B cell (primary cell): Measurements from ENCODE around the gene SMKR1.

Experiments
- EZH2 ChIP-seq: IDR thresholded peaks from 2 replicates; pipeline ENCODE4 v1.6.1; 2012; ENCODE audit warnings: borderline replicate concordance, low read depth, mild to moderate bottlenecking, moderate library complexity, low read length; ENCODE audit not compliant: insufficient read depth, poor library complexity, severe bottlenecking
- TF ChIP-seq, protein P1 (sequence below): fragments of 200-600 bp; IDR thresholded peaks from one replicate; pipeline ENCODE4 v1.8.0; 2022; ENCODE audit warnings: antibody characterized with exemption, mild to moderate bottlenecking

DNA sequence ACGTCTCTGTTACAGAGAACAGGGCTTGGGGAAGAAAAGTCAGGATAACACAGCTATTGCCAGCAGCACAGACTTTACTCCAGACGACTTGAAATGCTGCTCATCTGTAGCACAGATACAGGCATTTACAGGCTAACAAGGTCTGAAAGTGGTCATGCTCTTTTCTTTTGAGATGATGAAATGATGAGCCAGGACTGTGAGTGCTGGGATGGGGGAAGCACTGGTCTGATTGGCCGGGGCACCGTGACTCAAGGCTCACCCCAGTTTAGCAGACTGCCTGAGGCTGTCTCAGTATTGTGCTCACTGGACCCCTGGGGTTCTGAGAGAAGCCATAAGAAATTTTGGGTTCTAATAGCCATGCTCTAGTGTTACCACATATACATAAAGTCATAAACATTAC is 12.4 kb downstream of the SMKR1 start:
- TF ChIP-seq, protein P1, sequence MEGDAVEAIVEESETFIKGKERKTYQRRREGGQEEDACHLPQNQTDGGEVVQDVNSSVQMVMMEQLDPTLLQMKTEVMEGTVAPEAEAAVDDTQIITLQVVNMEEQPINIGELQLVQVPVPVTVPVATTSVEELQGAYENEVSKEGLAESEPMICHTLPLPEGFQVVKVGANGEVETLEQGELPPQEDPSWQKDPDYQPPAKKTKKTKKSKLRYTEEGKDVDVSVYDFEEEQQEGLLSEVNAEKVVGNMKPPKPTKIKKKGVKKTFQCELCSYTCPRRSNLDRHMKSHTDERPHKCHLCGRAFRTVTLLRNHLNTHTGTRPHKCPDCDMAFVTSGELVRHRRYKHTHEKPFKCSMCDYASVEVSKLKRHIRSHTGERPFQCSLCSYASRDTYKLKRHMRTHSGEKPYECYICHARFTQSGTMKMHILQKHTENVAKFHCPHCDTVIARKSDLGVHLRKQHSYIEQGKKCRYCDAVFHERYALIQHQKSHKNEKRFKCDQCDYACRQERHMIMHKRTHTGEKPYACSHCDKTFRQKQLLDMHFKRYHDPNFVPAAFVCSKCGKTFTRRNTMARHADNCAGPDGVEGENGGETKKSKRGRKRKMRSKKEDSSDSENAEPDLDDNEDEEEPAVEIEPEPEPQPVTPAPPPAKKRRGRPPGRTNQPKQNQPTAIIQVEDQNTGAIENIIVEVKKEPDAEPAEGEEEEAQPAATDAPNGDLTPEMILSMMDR, result no peak
- TF ChIP-seq EZH2, result no peak
